SK-N-MC (cell line): Measurements from ENCODE around the gene ATF1.

Experiments
- DNase-seq: peaks from one replicate; pipeline ENCODE4 v3.0.0-alpha.2; 2011; ENCODE audit warnings: low read depth, low spot score
- H3K27ac ChIP-seq: fragments of 200-600 bp; sonication (generic); 2 replicates; pipeline ENCODE4 v1.5.1; 2016; ENCODE audit warnings: mixed run types
- H3K36me3 ChIP-seq: fragments of 200-600 bp; sonication (generic); 2 replicates; pipeline ENCODE4 v1.6.1; 2017; ENCODE audit warnings: antibody characterized with exemption, low read length, mixed read lengths; ENCODE audit not compliant: insufficient read depth
- H3K4me3 ChIP-seq: fragments of 200-600 bp; sonication (generic); 2 replicates; pipeline ENCODE4 v1.5.1; 2016
- H3K9ac ChIP-seq: fragments of 200-600 bp; sonication (generic); 2 replicates; pipeline ENCODE4 v1.8.0; 2017; ENCODE audit warnings: mixed run types, mixed read lengths; ENCODE audit not compliant: insufficient read length
- H3K9me3 ChIP-seq: fragments of 200-600 bp; sonication (generic); 2 replicates; pipeline ENCODE4 v1.6.1; 2017; ENCODE audit warnings: low read depth, mild to moderate bottlenecking, antibody characterized with exemption, low read length, moderate library complexity, mixed read lengths
- EZH2 ChIP-seq: fragments of 200-600 bp; sonication (generic); IDR thresholded peaks from one replicate; pipeline ENCODE4 v1.6.1; 2017; ENCODE audit warnings: antibody characterized with exemption
- FOXP2 ChIP-seq: optimal IDR thresholded peaks from 2 replicates; pipeline ENCODE3; 2011; ENCODE audit warnings: mild to moderate bottlenecking, moderate library complexity; ENCODE audit not compliant: insufficient read depth; ENCODE audit errors: extremely low read length, control extremely low read depth
- POLR2AphosphoS5 ChIP-seq: IDR thresholded peaks from 2 replicates; pipeline ENCODE4 v1.6.1; 2012; ENCODE audit warnings: mild to moderate bottlenecking, low read depth, low read length, borderline replicate concordance

ATF1 gene

GRCh38 chr12:50763639-50764285, at the start of gene ATF1:
Gene ATF1 (plus strand): TSS chr12:50764101. CDS start chr12:50780146, 16,045 bp downstream.
- H3K36me3 ChIP-seq: no peaks in the 10 kb centered on the region
- TF ChIP-seq FOXP2 (no peak), POLR2AphosphoS5 (peak; percentile 98), EZH2 (no peak)
- H3K4me3 ChIP-seq: peak within 1 kb of the TSS; percentile 88
- no peaks in the 10 kb centered on the region for H3K9me3 ChIP-seq
- peak within 1 kb of the TSS; percentile 96 for H3K27ac ChIP-seq
- H3K9ac ChIP-seq: peak within 1 kb of the TSS; percentile 98
- peak; percentile 52 for DNase-seq

GRCh38 chr12:50715174-50715573, 48.7 kb upstream of the ATF1 start:
- Histone ChIP-seq H3K9ac (no peak overlapping the region), H3K4me3 (no peak overlapping the region), H3K27ac (no peak overlapping the region), H3K9me3 (no peaks in the 10 kb centered on the region), H3K36me3 (peaks cover 15% of the 10 kb centered on the region; the same call in 1 of the 2 replicates)
- DNase-seq: no peak
- TF ChIP-seq POLR2AphosphoS5 (no peak), EZH2 (no peak), FOXP2 (no peak)

- Histone ChIP-seq H3K9me3 (no peaks in the 10 kb centered on the region), H3K36me3 (peaks cover 21% of the 10 kb centered on the region; the same call in 1 of the 2 replicates), H3K9ac (no peak overlapping the region), H3K4me3 (no peak overlapping the region), H3K27ac (no peak overlapping the region)
- no peak for DNase-seq
- TF ChIP-seq EZH2 (no peak), FOXP2 (no peak), POLR2AphosphoS5 (no peak)
These were observed 45.1 kb upstream of the ATF1 start for GRCh38 chr12:50718760-50719159.

DNA sequence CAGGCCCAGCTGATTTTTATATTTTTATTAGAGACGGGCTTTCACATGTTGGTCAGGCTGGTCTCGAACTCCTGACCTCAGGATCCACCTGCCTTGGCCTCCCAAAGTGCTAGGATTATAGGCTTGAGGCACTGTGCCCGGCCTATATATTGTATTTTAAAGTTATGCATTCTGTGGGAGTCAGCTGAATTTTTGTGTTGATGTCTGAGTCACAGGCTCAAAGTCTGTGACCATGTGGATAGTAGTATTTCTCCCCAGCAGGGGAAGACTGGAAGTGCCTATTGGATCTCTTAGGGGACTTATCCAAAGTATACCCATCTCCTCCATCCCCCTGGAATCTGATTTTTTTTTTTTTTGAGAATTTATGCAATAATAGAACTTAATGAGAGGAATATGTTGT, 43.8 kb upstream of the ATF1 start:
- no peak for DNase-seq
- Histone ChIP-seq H3K9me3 (no peaks in the 10 kb centered on the region), H3K36me3 (peaks cover 26% of the 10 kb centered on the region; the same call in 1 of the 2 replicates), H3K9ac (no peak overlapping the region), H3K27ac (no peak overlapping the region), H3K4me3 (no peak overlapping the region)
- no peak for TF ChIP-seq FOXP2
- no peak for TF ChIP-seq POLR2AphosphoS5
- no peak for TF ChIP-seq EZH2

GRCh38 chr12:50720501-50720900, 43.4 kb upstream of the ATF1 start:
- no peak for DNase-seq
- Histone ChIP-seq H3K4me3 (no peak overlapping the region), H3K36me3 (peaks cover 26% of the 10 kb centered on the region; the same call in 1 of the 2 replicates), H3K27ac (no peak overlapping the region), H3K9me3 (no peaks in the 10 kb centered on the region), H3K9ac (no peak overlapping the region)
- TF ChIP-seq EZH2: no peak
- no peak for TF ChIP-seq POLR2AphosphoS5
- no peak for TF ChIP-seq FOXP2

GRCh38 chr12:50723865-50724264, 40.0 kb upstream of the ATF1 start:
- H3K36me3 ChIP-seq: peaks cover 25% of the 10 kb centered on the region; the same call in 1 of the 2 replicates

GRCh38 chr12:50725011-50725942, 38.6 kb upstream of the ATF1 start:
- DNase-seq: no peak
- H3K9me3 ChIP-seq: no peaks in the 10 kb centered on the region
- H3K27ac ChIP-seq: peak overlapping the region; percentile 36; the same call in 1 of the 2 replicates
- no peak overlapping the region for H3K9ac ChIP-seq
- no peak overlapping the region for H3K4me3 ChIP-seq
- TF ChIP-seq FOXP2 (no peak), POLR2AphosphoS5 (no peak), EZH2 (no peak)
- peaks cover 25% of the 10 kb centered on the region; the same call in 1 of the 2 replicates for H3K36me3 ChIP-seq

More at GRCh38 chr12:50723865-50724264, 40.0 kb upstream of the ATF1 start:
- Histone ChIP-seq H3K4me3 (no peak overlapping the region), H3K9ac (peak overlapping the region; percentile 20), H3K27ac (peak overlapping the region; percentile 61; the same call in 1 of the 2 replicates), H3K9me3 (no peaks in the 10 kb centered on the region)
- TF ChIP-seq FOXP2 (no peak), EZH2 (no peak), POLR2AphosphoS5 (no peak)
- no peak for DNase-seq

GRCh38 chr12:50727466-50727865, 36.4 kb upstream of the ATF1 start:
- Histone ChIP-seq H3K36me3 (peaks cover 25% of the 10 kb centered on the region; the same call in 1 of the 2 replicates), H3K4me3 (no peak overlapping the region), H3K9me3 (no peaks in the 10 kb centered on the region), H3K9ac (no peak overlapping the region), H3K27ac (no peak overlapping the region)
- TF ChIP-seq FOXP2: no peak
- no peak for TF ChIP-seq POLR2AphosphoS5
- TF ChIP-seq EZH2: no peak
- no peak for DNase-seq
